ENCODE measurements around the gene ZNF541.

- no peak for TF ChIP-seq CTCF (conservative IDR thresholded peaks at IDR 0.05)
- no peak for TF ChIP-seq EZH2 (IDR thresholded peaks at IDR 0.05; ENCODE audit: low read depth)
Measured at GRCh38 chr19:47587295-47587694, 14.3 kb upstream of the ZNF541 start.
